ENCODE measurements around the gene APP. TPM values are rescaled to one million over a fixed set of nuclear protein-coding genes. Genes with fewer than 3 reads are reported as not detected.

Gene APP
- total RNA-seq, 2 experiments from 2014 or later: 60.6 to 61.1 TPM

- CTCF ChIA-PET: no interaction called here
- no peaks in the 10 kb centered on the region for H3K9me3 Mint-ChIP-seq
- H3K27me3 Mint-ChIP-seq (ENCODE audit: low read depth): no peaks in the 10 kb centered on the region
- intact Hi-C loops (cut with micrococcal nuclease): no loop called here
- H3K27ac Mint-ChIP-seq: no peak overlapping the region
- H3K4me1 Mint-ChIP-seq (ENCODE audit: low read depth): no peaks in the 10 kb centered on the region
- H3K36me3 Mint-ChIP-seq (ENCODE audit: low read depth): peaks cover 9% of the 10 kb centered on the region
- no peak for DNase-seq
- no peak overlapping the region for H3K4me3 Mint-ChIP-seq
Observed at GRCh38 chr21:25988738-25989137, 181.8 kb downstream of the APP start.

- Mint-ChIP-seq H3K4me3 (no peak overlapping the region), H3K27ac (no peak overlapping the region), H3K36me3 (ENCODE audit: low read depth) (peaks cover 10% of the 10 kb centered on the region), H3K4me1 (ENCODE audit: low read depth) (no peaks in the 10 kb centered on the region), H3K27me3 (ENCODE audit: low read depth) (no peaks in the 10 kb centered on the region), H3K9me3 (no peaks in the 10 kb centered on the region)
- DNase-seq: no peak
- CTCF ChIA-PET: no interaction called here
- intact Hi-C loops (cut with micrococcal nuclease): no loop called here
Observed at GRCh38 chr21:25987531-25987930, 183.0 kb downstream of the APP start.

GRCh38 chr21:25986928-25987327, 183.6 kb downstream of the APP start:
- Mint-ChIP-seq H3K27me3 (ENCODE audit: low read depth) (no peaks in the 10 kb centered on the region), H3K4me1 (ENCODE audit: low read depth) (no peaks in the 10 kb centered on the region), H3K27ac (no peak overlapping the region), H3K9me3 (no peaks in the 10 kb centered on the region), H3K4me3 (no peak overlapping the region), H3K36me3 (ENCODE audit: low read depth) (peaks cover 12% of the 10 kb centered on the region)
- DNase-seq: no peak
- CTCF ChIA-PET: no interaction called here
- intact Hi-C loops (cut with micrococcal nuclease): no loop called here

GRCh38 chr21:25985990-25986389, 184.6 kb downstream of the APP start:
- H3K27me3 Mint-ChIP-seq (ENCODE audit: low read depth): no peaks in the 10 kb centered on the region
- intact Hi-C loops (cut with micrococcal nuclease): no loop called here
- CTCF ChIA-PET: no interaction called here
- H3K9me3 Mint-ChIP-seq: no peaks in the 10 kb centered on the region
- no peak overlapping the region for H3K27ac Mint-ChIP-seq
- H3K4me1 Mint-ChIP-seq (ENCODE audit: low read depth): peaks cover under 1% of the 10 kb centered on the region
- peaks cover 14% of the 10 kb centered on the region for H3K36me3 Mint-ChIP-seq (ENCODE audit: low read depth)
- no peak for DNase-seq
- no peak overlapping the region for H3K4me3 Mint-ChIP-seq

- Mint-ChIP-seq H3K4me3 (no peak overlapping the region), H3K4me1 (ENCODE audit: low read depth) (peaks cover 10% of the 10 kb centered on the region), H3K9me3 (no peaks in the 10 kb centered on the region), H3K27me3 (ENCODE audit: low read depth) (no peaks in the 10 kb centered on the region), H3K36me3 (ENCODE audit: low read depth) (peaks cover 21% of the 10 kb centered on the region), H3K27ac (no peak overlapping the region)
- DNase-seq: no peak
- intact Hi-C loops (cut with micrococcal nuclease): no loop called here
- CTCF ChIA-PET: interaction anchor here (1.1 kb wide), 1 partner anchor 185 kb away, joined by 3 read pairs; no protein-coding TSS in a partner anchor
Observed at GRCh38 chr21:25984538-25984937, 186.0 kb downstream of the APP start.

GRCh38 chr21:25983745-25984144, 186.8 kb downstream of the APP start:
- intact Hi-C loops (cut with micrococcal nuclease): no loop called here
- Mint-ChIP-seq H3K27me3 (ENCODE audit: low read depth) (no peaks in the 10 kb centered on the region), H3K4me1 (ENCODE audit: low read depth) (peaks cover 10% of the 10 kb centered on the region), H3K27ac (no peak overlapping the region), H3K36me3 (ENCODE audit: low read depth) (peaks cover 21% of the 10 kb centered on the region), H3K9me3 (no peaks in the 10 kb centered on the region), H3K4me3 (no peak overlapping the region)
- CTCF ChIA-PET: interaction anchor here (1.1 kb wide), 1 partner anchor 184 kb away, joined by 3 read pairs; no protein-coding TSS in a partner anchor
- no peak for DNase-seq

- intact Hi-C loops (cut with micrococcal nuclease): no loop called here
- CTCF ChIA-PET: no interaction called here
- DNase-seq: peak; percentile 19
- Mint-ChIP-seq H3K27me3 (ENCODE audit: low read depth) (no peaks in the 10 kb centered on the region), H3K4me1 (ENCODE audit: low read depth) (peaks cover 27% of the 10 kb centered on the region), H3K4me3 (no peak overlapping the region), H3K36me3 (ENCODE audit: low read depth) (peaks cover 19% of the 10 kb centered on the region), H3K9me3 (no peaks in the 10 kb centered on the region), H3K27ac (no peak overlapping the region)
Observed at GRCh38 chr21:25980710-25981109, 189.9 kb downstream of the APP start.

GRCh38 chr21:25979845-25980616, 190.5 kb downstream of the APP start:
- H3K36me3 Mint-ChIP-seq (ENCODE audit: low read depth): peaks cover 24% of the 10 kb centered on the region
- intact Hi-C loops (cut with micrococcal nuclease): no loop called here
- DNase-seq: peak; percentile 9
- H3K4me1 Mint-ChIP-seq (ENCODE audit: low read depth): peaks cover 27% of the 10 kb centered on the region
- CTCF ChIA-PET: no interaction called here
- no peaks in the 10 kb centered on the region for H3K27me3 Mint-ChIP-seq (ENCODE audit: low read depth)
- no peaks in the 10 kb centered on the region for H3K9me3 Mint-ChIP-seq
- H3K4me3 Mint-ChIP-seq: no peak overlapping the region
- H3K27ac Mint-ChIP-seq: no peak overlapping the region

- no peak overlapping the region for H3K4me3 Mint-ChIP-seq
- intact Hi-C loops (cut with micrococcal nuclease): no loop called here
- no peak for DNase-seq
- H3K4me1 Mint-ChIP-seq (ENCODE audit: low read depth): peaks cover 27% of the 10 kb centered on the region
- H3K27ac Mint-ChIP-seq: no peak overlapping the region
- H3K36me3 Mint-ChIP-seq (ENCODE audit: low read depth): peaks cover 48% of the 10 kb centered on the region
- H3K9me3 Mint-ChIP-seq: no peaks in the 10 kb centered on the region
- CTCF ChIA-PET: no interaction called here
- no peaks in the 10 kb centered on the region for H3K27me3 Mint-ChIP-seq (ENCODE audit: low read depth)
Observed at GRCh38 chr21:25977068-25977611, 193.4 kb downstream of the APP start.

GRCh38 chr21:25974964-25975363, 195.6 kb downstream of the APP start:
- Mint-ChIP-seq H3K27ac (no peak overlapping the region), H3K4me3 (no peak overlapping the region), H3K36me3 (ENCODE audit: low read depth) (peaks cover 53% of the 10 kb centered on the region), H3K9me3 (peaks cover 1% of the 10 kb centered on the region), H3K4me1 (ENCODE audit: low read depth) (peaks cover 19% of the 10 kb centered on the region), H3K27me3 (ENCODE audit: low read depth) (no peaks in the 10 kb centered on the region)
- intact Hi-C loops (cut with micrococcal nuclease): no loop called here
- no peak for DNase-seq
- CTCF ChIA-PET: no interaction called here

GRCh38 chr21:25970254-25970930, 200.2 kb downstream of the APP start:
- H3K9me3 Mint-ChIP-seq: peaks cover 1% of the 10 kb centered on the region
- H3K36me3 Mint-ChIP-seq (ENCODE audit: low read depth): peaks cover 49% of the 10 kb centered on the region
- peaks cover 9% of the 10 kb centered on the region for H3K4me1 Mint-ChIP-seq (ENCODE audit: low read depth)
- CTCF ChIA-PET: interaction anchor here (0.7 kb wide), 1 partner anchor 74 kb away, joined by 9 read pairs; no protein-coding TSS in a partner anchor
- DNase-seq: no peak
- H3K27me3 Mint-ChIP-seq (ENCODE audit: low read depth): no peaks in the 10 kb centered on the region
- no peak overlapping the region for H3K4me3 Mint-ChIP-seq
- intact Hi-C loops (cut with micrococcal nuclease): no loop called here
- no peak overlapping the region for H3K27ac Mint-ChIP-seq

GRCh38 chr21:25967901-25968438, 202.6 kb downstream of the APP start:
- peak; percentile 16 for DNase-seq
- intact Hi-C loops (cut with micrococcal nuclease): loop anchor here (5.0 kb wide), 2 partner anchors 104 to 204 kb away; partner anchors contain the start of gene APP
- H3K27me3 Mint-ChIP-seq (ENCODE audit: low read depth): no peaks in the 10 kb centered on the region
- H3K9me3 Mint-ChIP-seq: peaks cover 1% of the 10 kb centered on the region
- peaks cover 9% of the 10 kb centered on the region for H3K4me1 Mint-ChIP-seq (ENCODE audit: low read depth)
- H3K27ac Mint-ChIP-seq: peak overlapping the region; percentile 58
- H3K4me3 Mint-ChIP-seq: no peak overlapping the region
- CTCF ChIA-PET: no interaction called here
- peaks cover 31% of the 10 kb centered on the region for H3K36me3 Mint-ChIP-seq (ENCODE audit: low read depth)
